B cell (primary cell): Measurements from ENCODE around the gene ARX. TPM values are rescaled to one million over a fixed set of nuclear protein-coding genes. Genes with fewer than 3 reads are reported as not detected.
A peak's percentile ranks its signal among the peaks of the same experiment; 100 is the strongest.

ENCODE experiments used
- ATAC-seq: fragments of 200-7000 bp; cut with Tn5 transposase; one replicate; pipeline ENCODE4 v1.10.0; 2021; ENCODE audit warnings: low read depth, mild to moderate bottlenecking, moderate number of reproducible peaks, moderate library complexity
- CTCF ChIA-PET: fragments of 350-600 bp; sonication (Branson Sonifier 250); formaldehyde crosslinking; loops from one replicate; lab custom pipeline; 2021; ENCODE audit warnings: antibody characterized with exemption, inconsistent platforms; lab: Charles Lee
- POLR2A ChIA-PET: fragments of 350-600 bp; sonication (Branson Sonifier 250); formaldehyde crosslinking; loops from one replicate; lab custom pipeline; 2021; ENCODE audit warnings: antibody characterized with exemption; lab: Charles Lee
- DNase-seq: peaks from one replicate; pipeline ENCODE4 v3.0.0; 2013
- H2AFZ ChIP-seq: 2 replicates; pipeline ENCODE4 v1.6.1; 2012; ENCODE audit warnings: mild to moderate bottlenecking, low read depth, low read length; ENCODE audit not compliant: insufficient read depth, poor library complexity, severe bottlenecking
- H3K27ac ChIP-seq, 2 donors: 1 replicate in 1 of 2; 2 replicates in 1 of 2; pipeline ENCODE4 v1.5.1; 2012 to 2013; ENCODE audit warnings: low read length in 2 of 2, mild to moderate bottlenecking in 2 of 2, moderate library complexity in 1 of 2
- H3K27me3 ChIP-seq, 4 experiments: fragments of 200-600 bp in 1 of 4; sonication (generic) in 1 of 4; replicated peaks in 1 of 4; 1 replicate in 2 of 4; 2 replicates in 2 of 4; pipeline versions ENCODE4 v1.6.1 to v1.7.0; 2013 to 2016; ENCODE audit warnings: low read length in 3 of 4, mild to moderate bottlenecking in 2 of 4, mixed read lengths in 1 of 4, moderate library complexity in 1 of 4; ENCODE audit not compliant: insufficient read depth in 4 of 4, control insufficient read depth in 3 of 4; ENCODE audit errors: control extremely low read depth in 1 of 4
- H3K36me3 ChIP-seq, 2 experiments: replicated peaks in 1 of 2; 1 replicate in 1 of 2; 2 replicates in 1 of 2; pipeline versions ENCODE4 v1.6.1 to v1.7.1; 2013; ENCODE audit warnings: low read length in 1 of 2; ENCODE audit not compliant: insufficient read depth in 2 of 2, control insufficient read depth in 1 of 2; ENCODE audit errors: control extremely low read depth in 1 of 2, extremely low read depth in 1 of 2
- H3K4me1 ChIP-seq, 2 donors: fragments of 200-600 bp in 1 of 2; sonication (generic) in 1 of 2; 1 replicate in 1 of 2; 2 replicates in 1 of 2; pipeline versions ENCODE4 v1.5.1 to v1.6.1; 2013 to 2017; ENCODE audit warnings: low read length in 2 of 2; ENCODE audit not compliant: control insufficient read depth in 2 of 2, insufficient read depth in 2 of 2
- H3K4me2 ChIP-seq: replicated peaks from 2 replicates; pipeline ENCODE3; 2012; ENCODE audit warnings: mild to moderate bottlenecking, low read depth, low read length; ENCODE audit not compliant: poor library complexity, severe bottlenecking
- H3K4me3 ChIP-seq, 5 experiments: fragments of 200-600 bp in 1 of 5; sonication (generic) in 1 of 5; 1 replicate in 3 of 5; 2 replicates in 2 of 5; pipeline versions ENCODE4 v1.5.1 to v1.7.0; 2011 to 2016; ENCODE audit warnings: low read length in 4 of 5, mild to moderate bottlenecking in 4 of 5, low read depth in 2 of 5, control low read depth in 1 of 5, moderate library complexity in 1 of 5; ENCODE audit not compliant: insufficient read depth in 1 of 5; ENCODE audit errors: control extremely low read depth in 1 of 5, extremely low read depth in 1 of 5
- H3K79me2 ChIP-seq: fragments of 200-600 bp; sonication (generic); one replicate; pipeline ENCODE4 v1.6.0; 2016; ENCODE audit warnings: low read length; ENCODE audit not compliant: control insufficient read depth, insufficient read depth
- H3K9ac ChIP-seq: fragments of 200-600 bp; sonication (generic); 2 replicates; pipeline ENCODE4 v1.6.1; 2017; ENCODE audit warnings: mild to moderate bottlenecking, low read length, moderate library complexity
- H3K9me3 ChIP-seq, 3 donors: one replicate each; pipeline versions ENCODE4 v1.6.1 to v1.7.1; 2013; ENCODE audit warnings: low read length in 2 of 3; ENCODE audit not compliant: control insufficient read depth in 2 of 3, insufficient read depth in 1 of 3; ENCODE audit errors: control extremely low read depth in 1 of 3
- H4K20me1 ChIP-seq: 2 replicates; pipeline ENCODE4 v1.6.0; 2012; ENCODE audit warnings: mild to moderate bottlenecking, low read length; ENCODE audit not compliant: insufficient read depth, control insufficient read depth, poor library complexity, severe bottlenecking
- H3K27ac Mint-ChIP-seq: one replicate; pipeline ENCODE4 v1.8.0; 2021; ENCODE audit warnings: mixed read lengths
- H3K27me3 Mint-ChIP-seq: one replicate; pipeline ENCODE4 v1.8.0; 2021; ENCODE audit warnings: mixed read lengths
- H3K4me1 Mint-ChIP-seq: one replicate; pipeline ENCODE4 v1.8.0; 2021; ENCODE audit warnings: mixed read lengths
- H3K4me3 Mint-ChIP-seq: one replicate; pipeline ENCODE4 v1.8.0; 2021; ENCODE audit warnings: mixed read lengths
- H3K9me3 Mint-ChIP-seq: one replicate; pipeline ENCODE4 v1.8.0; 2022; ENCODE audit warnings: mixed read lengths; ENCODE audit not compliant: insufficient read depth
- EZH2 ChIP-seq: IDR thresholded peaks from 2 replicates; pipeline ENCODE4 v1.6.1; 2012; ENCODE audit warnings: borderline replicate concordance, low read depth, mild to moderate bottlenecking, moderate library complexity, low read length; ENCODE audit not compliant: insufficient read depth, poor library complexity, severe bottlenecking
- WGBS: methylation state at CpG from one replicate; pipeline ENCODE4 v1.1.5; 2013; ENCODE audit warnings: missing lambda C conversion rate; ENCODE audit not compliant: insufficient coverage; 5-methylcytosine and 5-hydroxymethylcytosine counted together
- intact Hi-C: fragments of 100-400 bp; cut with micrococcal nuclease; formaldehyde crosslinking; loops from one replicate; pipeline ENCODE4 v1.10.0; 2022
- polyA plus RNA-seq: library from polyadenylated mRNA; depleted of rRNA; stranded (reverse); fragments of >200 nt; gene quantifications from 2 replicates; pipeline ENCODE4 v1.2.3, GENCODE V29; 2012
- total RNA-seq, 2 donors: library from RNA; stranded (reverse); fragments of 120-200 nt in 1 of 2; gene quantifications; 1 replicate in 1 of 2; 2 replicates in 1 of 2; pipeline versions ENCODE4 v1.2.3 to v1.2.4, GENCODE V29; 2013 to 2022
- TF ChIP-seq, protein P1 (sequence below): fragments of 200-600 bp; IDR thresholded peaks from one replicate; pipeline ENCODE4 v1.8.0; 2022; ENCODE audit warnings: antibody characterized with exemption, mild to moderate bottlenecking

Gene ARX
- total and polyA plus RNA-seq, 2 donors (not counting 1 experiment from before 2014, with no cell fraction given), result not detected

DNA sequence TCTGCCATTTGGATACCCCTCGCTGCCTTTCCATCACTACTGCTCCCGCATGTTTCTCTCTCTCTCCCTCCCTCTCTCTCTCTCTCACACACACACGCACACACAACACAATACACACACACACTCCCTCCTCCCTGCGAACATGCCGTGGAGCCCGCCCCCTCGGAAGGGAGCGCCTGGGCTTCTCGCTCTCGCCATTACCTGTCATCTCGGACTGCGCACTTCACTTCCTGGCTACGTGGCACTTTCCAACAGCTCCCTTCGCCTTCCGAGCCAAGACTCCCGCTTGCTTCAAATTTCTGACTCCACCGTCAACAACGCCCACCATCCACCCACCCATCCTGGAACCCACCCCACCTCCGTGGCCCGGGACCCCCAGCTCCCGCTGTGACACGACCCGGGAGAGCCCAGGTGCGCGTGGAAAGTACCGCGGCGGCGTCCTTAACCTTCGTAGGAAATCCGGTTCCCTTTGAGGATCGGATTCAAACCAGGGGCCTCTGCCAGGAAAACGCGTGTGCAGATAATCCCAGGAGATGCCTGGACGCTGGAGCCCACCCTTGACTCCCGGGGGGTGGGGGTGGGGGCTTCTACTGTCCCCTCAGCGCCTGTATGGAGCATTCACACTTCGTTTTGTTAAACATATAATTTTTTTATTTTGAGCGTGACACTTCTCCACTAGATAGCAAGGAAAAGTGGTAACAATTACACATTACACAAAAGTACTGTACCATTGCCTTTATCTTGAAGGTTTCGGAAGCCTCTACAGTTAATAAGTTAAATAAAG, 12.5 kb downstream of the ARX start:
- no peak overlapping the region for H3K27ac Mint-ChIP-seq
- peaks cover 0 to 3% (median 0%) of the 10 kb centered on the region in 3 donors for H3K9me3 ChIP-seq
- no peak overlapping the region for H3K4me3 ChIP-seq
- H3K27ac ChIP-seq, result no peak overlapping the region
- intact Hi-C loops, result no loop called here
- no peak for DNase-seq
- no peaks in the 10 kb centered on the region for H3K4me1 ChIP-seq
- H3K4me2 ChIP-seq, result no peak overlapping the region
- WGBS, result 8% methylated on average over 32 of the region's 40 CpGs
- CTCF ChIA-PET, result no interaction called here
- H3K4me3 Mint-ChIP-seq, result peak overlapping the region; percentile 55
- POLR2A ChIA-PET, result no interaction called here
- H3K9ac ChIP-seq, result no peak overlapping the region
- H3K36me3 ChIP-seq, result no peaks in the 10 kb centered on the region
- H4K20me1 ChIP-seq, result no peaks in the 10 kb centered on the region
- peaks cover 22% of the 10 kb centered on the region for H3K27me3 Mint-ChIP-seq
- TF ChIP-seq, protein P1, sequence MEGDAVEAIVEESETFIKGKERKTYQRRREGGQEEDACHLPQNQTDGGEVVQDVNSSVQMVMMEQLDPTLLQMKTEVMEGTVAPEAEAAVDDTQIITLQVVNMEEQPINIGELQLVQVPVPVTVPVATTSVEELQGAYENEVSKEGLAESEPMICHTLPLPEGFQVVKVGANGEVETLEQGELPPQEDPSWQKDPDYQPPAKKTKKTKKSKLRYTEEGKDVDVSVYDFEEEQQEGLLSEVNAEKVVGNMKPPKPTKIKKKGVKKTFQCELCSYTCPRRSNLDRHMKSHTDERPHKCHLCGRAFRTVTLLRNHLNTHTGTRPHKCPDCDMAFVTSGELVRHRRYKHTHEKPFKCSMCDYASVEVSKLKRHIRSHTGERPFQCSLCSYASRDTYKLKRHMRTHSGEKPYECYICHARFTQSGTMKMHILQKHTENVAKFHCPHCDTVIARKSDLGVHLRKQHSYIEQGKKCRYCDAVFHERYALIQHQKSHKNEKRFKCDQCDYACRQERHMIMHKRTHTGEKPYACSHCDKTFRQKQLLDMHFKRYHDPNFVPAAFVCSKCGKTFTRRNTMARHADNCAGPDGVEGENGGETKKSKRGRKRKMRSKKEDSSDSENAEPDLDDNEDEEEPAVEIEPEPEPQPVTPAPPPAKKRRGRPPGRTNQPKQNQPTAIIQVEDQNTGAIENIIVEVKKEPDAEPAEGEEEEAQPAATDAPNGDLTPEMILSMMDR, result no peak
- TF ChIP-seq EZH2, result no peak
- no peaks in the 10 kb centered on the region for H3K79me2 ChIP-seq
- peaks cover 13% of the 10 kb centered on the region for H3K4me1 Mint-ChIP-seq
- H2AFZ ChIP-seq, result no peak overlapping the region
- H3K9me3 Mint-ChIP-seq, result no peaks in the 10 kb centered on the region
- H3K27me3 ChIP-seq, result peaks cover 0 to 37% (median 7%) of the 10 kb centered on the region in 4 experiments
- ATAC-seq, result no peak

GRCh38 chrX:25002661-25003020, 13.1 kb downstream of the ARX start:
- intact Hi-C loops, result no loop called here
- no peak for ATAC-seq
- Histone ChIP-seq H3K36me3 (no peaks in the 10 kb centered on the region), H3K4me2 (peak overlapping the region; percentile 19), H3K27me3 (peaks cover 0 to 32% (median 4%) of the 10 kb centered on the region in 4 experiments), H4K20me1 (no peaks in the 10 kb centered on the region), H3K4me1 (no peaks in the 10 kb centered on the region), H3K27ac (no peak overlapping the region), H3K4me3 (no peak overlapping the region), H2AFZ (no peak overlapping the region), H3K9ac (no peak overlapping the region), H3K79me2 (no peaks in the 10 kb centered on the region), H3K9me3 (peaks cover 0 to 3% (median 0%) of the 10 kb centered on the region in 3 donors)
- DNase-seq, result no peak
- WGBS, result 10% methylated on average over 19 of the region's 33 CpGs
- H3K27ac Mint-ChIP-seq, result no peak overlapping the region
- peak overlapping the region; percentile 55 for H3K4me3 Mint-ChIP-seq
- H3K9me3 Mint-ChIP-seq, result no peaks in the 10 kb centered on the region
- TF ChIP-seq, protein P1, result no peak
- TF ChIP-seq EZH2, result no peak
- peaks cover 17% of the 10 kb centered on the region for H3K27me3 Mint-ChIP-seq
- CTCF ChIA-PET, result no interaction called here
- POLR2A ChIA-PET, result no interaction called here
- peaks cover 13% of the 10 kb centered on the region for H3K4me1 Mint-ChIP-seq
